Activated effector memory CD4-positive, alpha-beta T cell treated with Interleukin-2 at 50 U/mL for 16 hours (primary cell): Measurements from ENCODE around the gene LGALS8.

Experiments used
- DNase-seq: peaks from one replicate; pipeline ENCODE4 v3.0.0-alpha.2; 2020

LGALS8 gene

DNA sequence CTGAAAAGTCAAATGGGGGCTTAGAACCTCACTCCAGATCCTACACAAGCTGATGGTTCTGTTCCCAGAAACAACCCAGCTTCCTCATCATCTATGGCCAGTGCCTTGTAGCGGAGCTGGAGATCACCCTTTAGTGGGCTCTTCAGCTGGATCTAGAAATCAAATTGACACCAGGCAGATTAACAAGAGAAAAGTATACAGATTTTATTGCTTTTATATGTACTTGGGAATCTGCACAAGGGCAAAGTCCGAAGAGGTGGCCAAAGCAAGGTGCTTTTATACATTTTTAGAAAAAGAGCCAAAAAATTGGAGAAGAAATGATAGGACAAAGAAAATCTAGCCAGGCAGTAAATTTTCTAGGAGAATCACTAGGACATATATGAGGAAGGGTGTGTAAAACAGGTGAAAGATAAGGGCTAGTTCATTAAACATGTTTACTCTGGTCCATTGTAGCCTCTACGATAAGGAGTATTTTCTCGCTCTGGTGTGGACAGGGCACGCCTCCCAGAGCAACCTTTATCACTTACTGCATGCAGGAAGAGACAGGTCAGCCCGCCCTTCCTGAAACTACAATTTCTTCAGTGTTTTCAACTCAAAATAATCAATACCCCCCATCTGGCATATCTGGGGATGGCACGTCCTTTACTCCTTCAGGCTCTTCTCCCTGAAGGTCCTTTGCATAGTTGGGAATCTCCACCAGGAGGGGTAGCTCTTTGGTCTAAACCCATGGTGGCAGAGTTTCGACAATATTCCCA is 14.0 kb upstream of the LGALS8 start:
- DNase-seq, result no peak

DNA sequence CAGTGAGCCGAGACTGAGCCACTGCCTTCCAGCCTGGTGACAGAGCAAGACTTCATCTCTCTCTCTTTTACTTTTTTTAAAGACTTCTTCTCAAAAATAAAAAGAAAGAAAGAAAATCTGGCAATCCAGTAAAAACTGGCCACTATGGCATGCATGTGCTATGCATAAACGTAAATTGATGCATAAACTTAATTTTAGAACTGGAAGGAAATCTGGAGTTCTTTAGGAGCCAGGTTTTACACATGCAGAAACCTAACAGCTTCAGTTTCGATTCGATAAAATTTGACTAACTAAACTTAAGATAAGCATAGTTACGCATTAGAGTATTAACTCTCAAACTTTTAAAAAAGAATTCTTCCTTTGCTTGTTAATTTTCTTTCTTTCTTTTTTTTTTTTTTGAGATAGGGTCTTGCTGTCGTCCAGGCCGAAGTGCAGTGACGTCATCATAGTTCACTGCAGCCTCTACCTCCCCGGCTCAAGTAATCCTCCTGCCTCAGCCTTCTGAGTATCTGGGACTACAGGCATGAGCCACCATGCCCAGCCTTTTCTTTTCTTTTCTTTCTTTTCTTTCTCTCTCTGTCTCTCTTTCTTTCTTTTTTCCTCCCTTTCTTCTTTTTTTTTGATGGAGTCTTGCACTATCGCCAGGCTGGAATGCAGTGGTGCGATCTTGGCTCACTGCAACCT is 11.9 kb upstream of the LGALS8 start:
- no peak for DNase-seq

DNA sequence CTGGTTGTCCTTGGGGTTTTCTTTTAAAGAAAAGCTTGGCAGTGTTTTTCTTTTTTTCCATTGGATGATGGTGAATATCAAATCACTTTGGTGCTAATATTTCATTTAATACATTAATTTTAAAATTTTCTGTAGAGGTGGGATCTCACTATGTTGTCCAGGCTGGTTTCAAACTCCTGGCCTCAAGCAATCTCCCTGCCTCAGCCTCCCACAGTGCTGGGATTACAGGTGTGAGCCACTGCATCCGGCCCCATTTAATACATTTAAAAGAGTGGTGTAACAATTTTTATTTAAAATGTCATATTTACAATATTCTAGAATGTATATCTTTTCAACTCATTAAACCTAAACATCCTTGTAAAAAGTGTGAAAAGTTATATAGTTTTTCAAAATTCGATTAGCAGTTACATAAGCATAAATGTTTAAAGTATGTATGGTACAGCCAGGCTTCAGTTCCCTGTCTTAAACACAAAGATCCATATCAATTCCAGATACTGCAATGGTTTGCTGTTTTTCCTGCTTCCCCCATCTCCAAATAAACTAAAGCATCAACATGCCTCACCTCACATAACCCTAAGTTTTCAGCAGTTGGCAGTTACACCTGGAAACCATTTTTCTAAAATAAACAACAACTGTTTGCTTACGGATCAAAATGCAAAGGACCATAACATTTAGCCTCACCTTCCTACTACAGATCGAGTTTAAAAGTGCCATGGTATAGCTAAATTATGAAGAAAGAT is 8.9 kb upstream of the LGALS8 start:
- no peak for DNase-seq

DNA sequence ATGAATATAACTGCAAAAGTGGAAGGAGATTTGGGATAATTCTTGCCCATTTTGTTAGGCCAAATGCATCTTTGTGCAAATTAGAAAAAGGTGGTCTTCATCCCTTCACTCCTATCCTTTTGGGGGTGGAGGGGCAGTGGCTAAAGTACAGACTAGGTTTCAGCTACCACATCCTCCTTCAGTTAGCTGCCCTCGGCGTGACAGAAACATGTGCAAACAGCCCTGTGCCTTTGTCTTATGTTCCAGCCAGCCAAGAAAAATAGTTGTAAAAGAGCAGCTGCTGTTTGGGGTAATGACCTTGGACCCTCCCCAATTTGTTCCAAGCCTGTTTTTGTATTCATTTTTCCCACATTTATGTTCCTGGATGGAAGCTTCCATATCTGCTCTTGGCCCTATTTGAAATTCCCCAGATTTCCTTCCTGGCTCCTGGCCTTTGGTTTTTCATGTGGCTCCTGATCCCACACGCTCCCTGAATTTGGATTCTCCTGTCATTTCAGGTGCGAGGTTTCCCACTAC is 8.3 kb upstream of the LGALS8 start:
- no peak for DNase-seq

DNA sequence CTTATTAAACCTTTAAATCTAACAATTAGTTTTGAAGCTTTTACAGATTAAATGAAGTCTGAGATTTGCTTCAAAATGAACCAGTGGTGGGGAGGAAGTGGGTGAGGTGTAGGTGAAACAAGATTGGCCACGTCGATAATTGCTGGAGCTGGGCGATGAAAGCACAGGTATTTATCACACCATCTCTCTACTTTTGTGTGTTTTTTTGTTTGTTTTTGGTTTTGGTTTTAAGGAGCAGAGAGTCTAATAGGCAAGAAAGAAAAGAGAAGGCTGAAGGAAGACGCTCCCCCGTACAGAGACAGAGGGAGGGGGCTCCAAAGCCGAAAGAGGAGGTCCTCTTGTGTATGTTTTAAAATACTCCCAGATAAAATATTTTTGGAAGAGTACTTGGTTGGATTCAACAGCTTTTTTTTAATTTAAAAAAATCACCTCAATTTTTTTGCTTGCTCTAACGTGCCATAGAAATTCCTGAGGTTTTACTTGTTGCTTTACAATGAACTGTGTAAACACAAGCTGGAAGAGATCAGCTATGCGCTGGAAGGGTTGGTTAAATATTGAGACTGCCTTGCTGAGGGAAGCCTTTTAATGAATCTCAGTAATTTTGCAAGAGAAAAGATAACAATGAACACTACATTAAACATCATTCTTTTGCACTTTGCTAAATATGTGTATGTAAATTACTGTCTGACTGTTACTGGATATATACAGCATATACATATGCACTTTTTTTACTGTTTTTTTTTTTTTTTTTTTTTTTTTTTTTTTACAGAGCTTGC is 6.7 kb upstream of the LGALS8 start:
- peak; percentile 35 for DNase-seq

DNA sequence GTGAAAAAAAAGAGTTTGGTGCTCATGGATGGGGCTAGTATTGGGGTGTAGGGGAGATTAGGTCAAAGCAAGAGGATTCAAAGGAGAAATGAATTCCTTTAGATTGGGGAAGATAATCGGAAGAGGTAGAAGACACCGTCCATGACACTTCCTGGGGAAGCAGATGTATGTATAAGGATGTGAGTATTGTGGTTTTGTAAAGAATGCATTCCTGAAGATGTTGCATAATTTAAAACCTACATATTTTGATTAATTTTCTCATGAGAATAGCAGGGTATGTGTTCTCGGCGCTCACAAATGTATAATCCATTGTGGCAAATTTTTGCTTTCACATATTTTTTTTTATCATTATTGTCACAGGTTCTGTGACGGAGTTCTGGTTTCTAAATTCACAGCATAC is 5.5 kb upstream of the LGALS8 start:
- DNase-seq, result no peak

DNA sequence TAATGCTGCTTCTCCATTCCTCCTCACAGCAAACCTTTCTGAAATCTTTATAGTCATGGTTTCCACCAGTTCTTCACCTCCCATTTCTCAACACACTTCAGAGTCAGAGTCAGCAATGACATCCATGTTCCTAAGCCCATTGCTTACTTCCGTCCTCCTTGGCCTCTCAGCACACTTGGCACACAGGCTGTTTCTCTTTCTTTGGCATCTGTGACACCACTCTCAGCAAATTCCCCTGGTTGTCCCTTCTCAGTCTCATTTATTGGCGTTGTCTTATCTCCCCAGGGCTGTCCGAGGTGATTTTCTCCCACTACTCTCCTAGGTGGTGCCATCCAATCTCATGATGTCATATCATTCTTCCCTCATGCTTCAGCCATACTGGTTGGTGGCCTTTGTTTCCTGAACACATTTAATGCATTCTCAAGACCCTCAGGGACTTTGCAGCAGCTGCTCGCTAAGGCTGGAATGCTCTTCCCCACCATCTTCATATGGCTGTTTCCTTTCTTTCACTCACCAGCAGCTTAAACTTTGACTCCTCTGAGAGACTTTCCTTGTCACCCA is 3.3 kb upstream of the LGALS8 start:
- DNase-seq, result no peak

DNA sequence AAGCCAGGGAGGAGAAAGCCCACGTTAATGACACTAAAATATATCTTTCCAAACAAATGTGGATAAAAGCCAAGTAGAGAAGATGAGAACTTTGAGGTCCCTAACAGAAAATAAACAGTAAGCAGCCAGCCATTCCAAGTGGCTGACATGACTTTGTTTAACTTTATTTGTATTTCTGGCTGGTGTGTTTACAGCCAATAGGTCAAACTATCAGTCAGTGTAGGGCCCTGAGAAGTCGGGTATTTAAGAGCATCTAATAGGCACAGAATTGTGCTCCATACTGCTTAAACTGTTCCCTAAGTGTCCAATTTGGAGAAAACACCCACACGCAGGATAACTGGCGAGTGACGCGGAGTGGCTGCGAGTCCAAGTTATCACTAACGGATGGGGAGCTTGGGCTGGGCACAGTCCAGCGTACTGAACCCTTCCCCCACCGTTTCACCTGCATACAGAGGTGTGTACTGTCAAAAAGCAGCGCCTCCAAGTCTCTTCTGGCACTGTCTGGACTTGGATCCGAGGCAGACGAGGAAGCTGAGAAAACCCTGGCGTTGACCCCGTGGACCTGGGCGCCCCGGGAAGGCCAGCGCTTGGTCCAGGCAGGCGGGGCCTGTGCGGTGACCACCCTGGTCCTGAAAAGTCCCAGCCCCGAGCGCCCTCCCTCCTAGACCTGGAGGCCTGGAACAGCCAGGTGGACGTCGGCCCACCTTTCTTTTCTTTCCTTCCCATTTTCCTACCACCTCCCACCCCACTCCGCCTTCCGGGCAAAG is 662 bp upstream of the LGALS8 start:
- no peak for DNase-seq

DNA sequence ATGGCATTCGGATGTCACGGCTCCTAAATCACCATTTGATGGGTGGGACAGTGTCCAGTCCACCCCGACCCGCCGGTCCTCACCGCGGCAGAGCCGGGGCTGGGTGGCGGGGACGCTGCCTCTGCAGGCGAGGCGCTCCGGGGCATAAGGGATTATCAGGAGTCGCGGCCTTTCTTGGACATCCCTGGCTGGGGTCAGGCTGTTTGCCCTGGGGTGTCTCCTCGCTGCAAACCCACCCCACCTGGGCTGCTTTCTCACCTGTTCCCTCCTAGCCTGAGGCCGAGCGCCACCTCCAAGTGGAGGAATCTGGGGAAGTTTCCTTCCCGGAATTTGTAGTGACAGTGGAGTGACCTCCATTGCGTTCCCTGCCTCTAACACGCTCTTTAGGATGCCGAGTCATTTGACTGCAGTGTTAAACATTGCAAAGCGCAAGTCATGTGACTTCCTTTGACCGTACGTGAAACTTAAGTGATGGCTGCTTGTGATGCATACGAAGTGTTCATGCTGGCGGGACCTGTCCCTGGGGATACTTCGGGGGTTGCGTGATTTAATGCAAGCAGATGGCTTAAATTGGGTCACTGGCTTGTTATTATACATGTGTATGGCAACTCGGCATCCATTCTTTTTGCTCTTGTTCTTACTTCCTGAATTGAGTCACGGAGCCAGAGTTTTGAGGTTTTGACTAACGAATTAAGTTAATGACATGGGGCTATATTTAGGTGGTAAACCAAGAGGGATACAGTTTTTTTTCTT is 536 bp downstream of the LGALS8 start:
- peak; percentile 45 for DNase-seq

DNA sequence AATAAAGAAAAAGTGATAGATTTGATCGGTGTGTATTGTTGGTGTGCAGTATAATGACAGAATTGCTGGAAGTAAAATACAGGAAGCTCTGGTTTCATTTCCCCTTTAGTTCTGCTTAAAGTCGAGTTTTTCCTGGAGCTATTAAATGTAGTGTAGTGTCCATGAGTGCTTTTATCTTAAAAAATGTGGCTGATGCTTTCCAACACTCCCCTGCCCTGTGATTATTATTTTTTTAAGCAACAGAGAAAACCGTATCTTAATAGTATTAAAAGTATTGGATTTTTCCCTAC is 1.1 kb downstream of the LGALS8 start:
- no peak for DNase-seq

DNA sequence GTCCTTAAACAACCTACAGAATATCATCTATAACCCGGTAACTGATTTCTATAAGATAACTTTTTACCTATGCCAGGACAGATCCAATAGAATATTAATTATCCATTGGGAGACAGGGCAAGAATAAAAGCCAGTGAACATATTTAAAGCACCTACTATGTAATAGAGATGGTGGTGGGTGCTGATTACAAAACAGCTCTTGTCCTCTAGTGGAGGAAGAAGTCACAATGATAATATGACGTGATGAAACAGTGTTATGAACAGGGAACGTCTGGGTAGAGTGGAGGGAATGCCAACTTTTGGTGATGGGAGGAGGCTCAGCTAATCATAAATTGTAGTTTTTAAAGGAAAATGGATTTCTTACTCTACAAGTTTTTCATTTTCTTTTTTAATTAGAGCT is 2.3 kb downstream of the LGALS8 start:
- no peak for DNase-seq

DNA sequence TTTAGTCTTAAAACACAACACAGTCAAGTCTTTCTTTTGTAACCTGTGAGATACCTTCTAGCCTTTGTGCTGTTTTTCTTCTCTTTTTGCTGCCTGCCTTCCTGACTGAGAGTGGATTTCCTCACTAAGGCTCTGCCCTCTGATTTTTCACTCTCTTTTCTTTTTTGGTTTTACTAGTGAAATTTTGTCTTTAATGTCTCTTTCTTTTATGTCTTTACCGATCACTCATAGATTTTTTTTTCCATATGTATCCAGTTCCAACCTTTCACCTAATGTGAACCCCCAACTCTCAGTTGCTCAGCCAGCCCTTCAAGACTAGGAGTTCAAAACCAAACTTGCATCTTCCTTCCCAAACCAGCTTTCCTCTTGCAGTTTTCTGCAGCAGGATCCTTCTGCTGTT is 6.5 kb downstream of the LGALS8 start:
- no peak for DNase-seq

DNA sequence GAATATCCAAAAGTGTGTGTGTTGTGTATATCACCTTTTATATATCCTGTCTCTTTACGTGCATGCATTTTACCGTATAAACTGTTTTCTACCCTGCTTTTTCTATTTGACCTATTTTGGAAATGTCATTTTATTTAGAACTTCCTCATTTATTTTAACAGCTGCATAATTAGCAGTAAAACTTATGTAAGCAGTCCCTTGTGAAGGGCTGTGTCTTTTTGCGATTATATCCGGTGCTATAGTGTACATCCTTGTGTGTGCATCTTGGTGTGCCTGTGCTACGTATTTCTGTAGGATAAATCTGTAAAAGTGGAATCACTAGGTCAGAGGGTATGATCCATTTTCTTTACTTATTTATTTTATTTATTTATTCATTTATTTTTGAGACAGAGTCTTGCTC is 7.2 kb downstream of the LGALS8 start:
- no peak for DNase-seq

DNA sequence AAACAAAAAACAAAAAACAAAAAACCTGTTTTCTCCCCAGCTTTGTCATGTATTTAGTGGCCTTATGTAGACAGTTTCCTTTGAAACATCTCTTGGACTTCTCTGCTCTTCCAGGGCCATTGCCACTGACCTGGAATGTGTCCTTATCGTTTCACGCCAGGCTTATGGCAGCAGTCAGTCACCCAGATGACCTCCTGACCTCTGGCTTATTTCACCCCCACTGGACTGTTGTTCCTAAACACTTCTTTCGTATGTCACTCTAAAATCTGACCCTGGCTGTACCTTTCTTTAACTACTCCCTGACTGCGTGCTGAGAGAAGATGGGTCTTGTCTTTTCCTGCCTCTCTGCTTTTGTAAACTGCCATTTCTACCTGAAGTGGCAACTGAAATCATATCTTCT is 9.1 kb downstream of the LGALS8 start:
- no peak for DNase-seq

DNA sequence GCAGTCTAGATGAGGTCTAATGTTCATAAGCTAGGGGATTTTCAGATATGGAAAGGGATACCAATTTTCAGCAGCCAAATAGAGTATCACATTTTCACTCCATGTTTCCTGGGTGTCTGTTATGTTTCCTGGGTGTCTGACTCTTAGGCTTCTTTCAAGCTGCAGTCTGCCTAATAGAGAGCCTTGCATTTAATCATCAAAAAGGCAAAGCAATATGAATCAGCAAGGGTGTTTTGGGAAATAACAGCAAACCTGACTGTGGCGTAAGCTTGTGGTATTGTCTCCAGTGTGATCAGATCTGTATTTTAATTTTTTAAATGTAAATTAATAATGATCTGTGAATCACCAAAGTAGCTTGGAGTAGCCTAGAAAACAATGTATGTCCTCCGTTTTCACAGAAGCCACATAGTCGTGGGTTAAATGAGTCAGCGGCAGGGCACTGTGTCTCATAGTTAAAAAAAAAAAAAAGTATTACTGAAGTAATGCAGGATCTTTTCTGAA is 10.4 kb downstream of the LGALS8 start:
- DNase-seq, result no peak

DNA sequence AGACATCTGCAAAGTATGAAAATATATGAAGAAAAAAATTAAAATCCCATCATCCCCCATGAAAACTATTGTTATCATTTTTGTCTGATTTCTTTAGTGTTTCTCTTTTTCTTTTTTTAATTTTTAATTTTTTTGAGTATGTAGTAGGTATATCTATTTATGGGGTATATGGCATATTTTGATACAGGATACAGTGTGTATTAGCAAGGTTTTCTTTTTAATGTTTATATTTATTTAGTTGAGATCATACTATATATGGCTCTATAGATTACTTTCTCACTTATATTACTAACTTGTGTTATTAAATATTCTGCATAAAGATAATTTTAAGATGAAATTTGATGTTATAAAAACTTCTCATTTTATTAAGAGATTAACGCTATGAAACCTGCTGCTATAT is 11.4 kb downstream of the LGALS8 start:
- no peak for DNase-seq

DNA sequence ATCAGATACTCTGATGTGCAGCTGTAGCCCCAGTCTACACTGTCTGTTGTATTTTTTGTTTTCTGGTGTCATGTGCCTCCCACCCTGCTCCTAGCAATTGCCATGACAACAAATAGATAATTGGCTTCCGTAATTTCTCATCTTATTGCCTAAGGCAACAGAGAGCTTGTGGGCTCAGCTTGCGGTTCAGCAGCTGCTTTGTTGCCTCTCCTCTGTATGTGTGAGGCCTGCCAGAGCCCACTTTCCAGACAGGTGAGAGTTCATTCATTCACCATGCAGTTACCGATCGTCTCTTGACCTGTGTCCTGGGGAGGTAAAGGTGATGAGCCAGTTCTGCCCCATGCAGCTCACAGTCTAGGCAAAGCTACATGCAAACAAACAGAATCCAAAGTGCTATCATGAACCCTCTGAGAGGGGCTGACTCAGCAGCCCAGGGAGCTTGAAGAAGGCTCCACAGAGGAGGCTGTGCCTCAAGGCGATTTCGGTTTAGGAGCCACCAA is 11.9 kb downstream of the LGALS8 start:
- no peak for DNase-seq

DNA sequence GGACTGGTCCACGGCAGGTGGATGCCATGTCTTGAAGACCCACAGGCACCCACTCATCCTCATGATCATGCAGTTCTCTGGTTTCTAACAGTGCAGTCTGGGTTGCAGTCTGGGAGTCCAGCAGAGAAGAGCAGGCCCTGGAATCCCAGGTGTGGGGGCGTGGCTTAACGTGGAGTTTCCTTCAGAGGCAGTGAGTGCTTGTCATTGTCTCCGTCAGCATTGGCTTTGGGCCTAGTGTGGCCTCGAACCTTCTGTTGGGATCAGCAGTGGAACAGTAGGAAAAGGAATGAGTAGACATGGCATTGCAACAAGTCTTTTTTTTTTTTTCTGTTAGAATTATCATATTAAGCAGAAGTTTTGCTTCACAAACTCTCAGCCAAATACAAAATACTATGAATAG is 12.8 kb downstream of the LGALS8 start:
- DNase-seq, result no peak

DNA sequence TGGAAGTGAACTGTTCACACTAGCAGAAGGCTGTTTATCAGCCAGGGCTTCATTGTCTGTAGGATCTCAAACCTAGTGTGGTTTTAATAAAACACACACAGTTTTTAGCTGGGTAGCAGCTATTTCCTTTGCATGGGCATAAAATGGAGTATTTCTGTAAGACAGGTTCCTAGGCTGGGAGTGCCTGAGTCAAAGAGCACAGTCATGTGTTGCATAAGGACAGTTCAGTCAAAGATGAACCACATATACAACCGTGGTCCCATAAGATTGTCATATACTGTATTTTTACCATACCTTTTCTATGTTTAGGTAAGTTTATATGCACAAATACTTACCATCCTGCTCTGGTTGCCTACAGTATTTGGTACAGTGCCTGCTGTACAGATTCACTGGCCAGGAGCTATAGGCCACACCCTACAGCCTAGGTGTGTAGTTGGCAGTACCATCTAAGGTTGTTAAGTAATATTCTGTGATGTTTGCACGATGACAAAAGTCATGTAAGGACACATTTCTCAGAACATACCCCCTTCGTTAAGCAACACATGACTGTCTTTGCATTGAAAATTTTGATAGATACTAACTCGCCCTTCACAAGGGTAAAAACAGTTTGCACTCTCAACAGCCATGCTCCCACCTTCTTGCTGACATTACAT is 17.2 kb downstream of the LGALS8 start:
- no peak for DNase-seq

DNA sequence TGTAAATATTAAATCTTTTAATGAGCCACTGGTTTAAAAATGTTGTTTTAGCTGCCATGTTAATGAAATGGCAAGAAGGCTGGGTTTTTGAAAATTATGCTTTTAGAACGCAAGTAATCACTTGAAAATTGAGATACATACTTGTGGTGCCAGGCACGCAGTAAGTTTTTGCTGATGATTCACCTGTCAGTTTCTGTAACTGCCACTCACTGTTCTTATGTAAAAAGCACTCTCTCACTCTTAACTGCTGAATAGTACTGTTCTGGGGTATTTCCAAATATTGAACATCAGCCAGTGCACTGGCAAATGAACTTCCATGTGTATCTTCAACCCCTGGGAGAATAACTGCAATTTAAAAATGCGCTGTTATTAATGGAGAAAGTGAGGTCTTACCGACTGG is 17.9 kb downstream of the LGALS8 start:
- no peak for DNase-seq
